ENCODE data around the gene ZEB2.

The ZEB2 gene

DNA sequence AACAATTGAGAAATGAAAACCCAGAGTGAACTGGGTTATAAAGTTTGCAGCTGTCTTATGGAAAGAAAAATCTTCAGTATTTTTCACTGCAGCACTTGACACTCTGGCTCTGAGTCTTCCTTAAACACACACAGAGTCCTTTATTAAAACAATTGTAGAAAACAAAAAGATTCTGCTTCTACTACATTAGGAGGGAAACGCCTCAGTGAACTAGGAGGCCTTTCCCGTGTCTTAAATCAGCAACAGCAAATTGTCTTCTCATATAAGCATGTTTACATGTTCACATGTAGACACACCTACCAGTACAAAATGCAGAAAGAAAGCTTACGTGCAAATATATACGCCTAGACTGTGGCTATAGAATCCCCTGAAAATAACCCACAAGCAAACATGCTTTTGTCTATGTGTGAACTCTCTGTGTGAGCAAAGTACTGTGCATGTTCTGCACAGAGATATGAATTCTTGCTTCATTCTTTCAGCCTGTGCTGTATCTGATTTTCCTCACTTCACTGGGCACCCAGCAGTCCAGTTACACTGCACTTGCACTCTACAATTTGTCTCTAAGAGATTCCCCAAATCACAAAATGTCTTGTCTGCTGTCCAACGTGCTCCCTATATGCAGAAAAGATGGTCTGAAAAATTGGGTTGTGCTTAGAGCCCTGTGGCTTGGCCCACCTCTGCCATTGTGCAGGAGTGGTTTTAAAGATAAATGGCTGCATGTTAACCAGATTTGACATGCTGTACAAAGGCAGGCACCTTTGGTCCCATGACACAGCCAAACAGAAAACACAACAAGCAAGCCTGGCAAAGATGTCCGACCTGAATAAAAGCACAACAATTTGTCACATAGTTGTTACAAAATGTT, 24.5 kb downstream of the ZEB2 start:
- DNase-seq (ENCODE audit: low spot score), result no peak

DNA sequence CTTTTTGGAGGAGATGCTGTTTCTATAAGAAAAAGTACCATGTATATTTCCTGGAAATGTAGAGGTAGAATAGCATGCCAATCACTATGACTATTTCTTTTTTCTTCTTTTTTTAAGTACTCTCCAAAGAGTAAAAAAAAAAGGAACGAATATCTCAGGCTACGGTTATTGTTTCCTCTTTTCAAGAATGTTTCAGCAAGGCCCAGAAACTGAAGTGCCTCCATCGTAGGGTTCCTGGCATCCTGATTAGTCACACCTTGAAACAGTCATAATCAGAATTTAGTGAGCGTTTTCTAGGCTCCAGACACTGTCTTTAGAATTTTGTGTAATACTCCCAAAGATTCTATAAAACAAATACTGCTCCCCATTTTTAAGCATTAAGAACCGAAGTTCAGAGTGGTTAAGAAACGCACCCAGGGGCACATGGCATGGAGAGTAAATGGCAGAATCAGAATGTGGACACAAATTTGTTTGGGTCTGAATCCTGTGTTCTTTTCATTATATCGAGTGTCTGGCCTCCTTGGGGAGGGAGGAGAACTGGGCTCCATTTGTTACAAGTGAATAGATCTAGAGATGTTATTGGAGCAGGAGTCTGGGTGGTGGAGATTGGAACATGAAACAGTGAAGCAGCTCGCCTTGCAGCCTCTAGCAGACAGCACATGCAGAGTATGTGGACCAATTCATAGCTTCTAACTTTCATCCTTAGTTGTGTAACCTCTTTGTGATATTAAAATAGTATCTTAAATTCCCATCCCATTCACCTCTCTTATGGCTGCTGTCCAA, 26.7 kb downstream of the ZEB2 start:
- DNase-seq (ENCODE audit: low spot score), result no peak

DNA sequence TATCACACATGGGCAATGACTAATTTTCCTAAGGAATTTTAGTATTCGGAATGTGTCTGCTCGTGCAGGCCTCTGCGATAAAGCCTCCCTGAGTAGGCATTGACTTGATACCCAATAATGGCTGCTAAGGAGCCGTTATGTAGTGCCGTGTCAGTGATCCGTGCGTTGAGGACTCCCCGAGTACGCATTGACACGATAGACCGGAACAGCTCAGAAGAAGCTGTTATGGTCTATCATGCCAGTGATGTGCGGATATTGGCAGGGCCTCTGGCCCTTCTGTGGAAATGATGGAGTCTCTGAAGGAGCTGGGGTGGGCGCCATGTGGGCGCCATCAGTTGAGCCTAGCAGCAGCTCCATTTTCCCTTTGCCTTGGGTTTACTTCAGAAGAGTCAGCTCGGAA, 29.1 kb downstream of the ZEB2 start:
- no peak for DNase-seq (ENCODE audit: low spot score)

DNA sequence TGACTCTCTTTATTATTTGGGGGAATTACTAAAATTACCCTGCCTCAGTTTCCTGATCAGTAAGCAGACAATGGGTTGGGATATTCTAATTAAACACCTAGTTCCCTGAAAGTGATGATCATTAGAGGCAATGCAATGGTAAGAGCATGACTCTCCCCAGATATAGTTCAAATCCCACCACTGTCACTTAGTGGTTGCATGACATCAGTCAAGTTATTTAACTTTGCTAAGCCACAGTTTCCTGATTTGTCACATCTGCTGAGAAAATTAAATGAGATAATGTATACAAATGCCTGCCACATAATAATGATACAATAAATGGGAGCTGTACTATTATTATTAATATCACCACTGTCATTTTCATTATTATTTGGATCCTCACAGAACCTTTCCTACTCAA, 29.9 kb downstream of the ZEB2 start:
- no peak for DNase-seq (ENCODE audit: low spot score)

DNA sequence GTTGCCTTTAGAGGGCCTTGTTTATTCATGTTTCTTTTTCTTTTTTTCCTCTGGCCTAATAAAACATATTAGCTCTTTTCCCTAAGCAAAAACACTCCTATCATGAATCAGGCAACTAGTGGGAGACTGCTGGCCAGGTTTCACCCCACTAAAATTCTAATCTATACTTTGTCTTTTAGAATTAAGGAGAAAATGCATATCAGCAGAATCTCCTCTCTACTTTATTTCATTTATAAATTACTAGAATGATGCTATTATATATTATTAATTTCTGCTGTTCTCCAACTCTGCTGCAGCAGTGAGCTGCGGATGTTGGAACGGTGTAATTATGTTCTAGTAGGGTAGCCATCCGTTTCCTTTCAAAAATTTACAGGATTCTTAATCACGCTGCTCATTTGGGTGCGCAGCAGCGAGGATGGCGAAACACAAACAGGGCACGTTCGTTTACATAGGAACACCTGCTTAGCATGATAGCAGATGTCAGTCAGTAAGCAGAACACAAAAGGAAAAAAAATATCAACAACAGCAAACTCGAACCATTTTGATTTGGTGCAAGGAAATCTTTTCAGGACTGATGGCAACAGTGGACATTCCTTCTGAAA, 30.5 kb downstream of the ZEB2 start:
- DNase-seq (ENCODE audit: low spot score), result no peak

DNA sequence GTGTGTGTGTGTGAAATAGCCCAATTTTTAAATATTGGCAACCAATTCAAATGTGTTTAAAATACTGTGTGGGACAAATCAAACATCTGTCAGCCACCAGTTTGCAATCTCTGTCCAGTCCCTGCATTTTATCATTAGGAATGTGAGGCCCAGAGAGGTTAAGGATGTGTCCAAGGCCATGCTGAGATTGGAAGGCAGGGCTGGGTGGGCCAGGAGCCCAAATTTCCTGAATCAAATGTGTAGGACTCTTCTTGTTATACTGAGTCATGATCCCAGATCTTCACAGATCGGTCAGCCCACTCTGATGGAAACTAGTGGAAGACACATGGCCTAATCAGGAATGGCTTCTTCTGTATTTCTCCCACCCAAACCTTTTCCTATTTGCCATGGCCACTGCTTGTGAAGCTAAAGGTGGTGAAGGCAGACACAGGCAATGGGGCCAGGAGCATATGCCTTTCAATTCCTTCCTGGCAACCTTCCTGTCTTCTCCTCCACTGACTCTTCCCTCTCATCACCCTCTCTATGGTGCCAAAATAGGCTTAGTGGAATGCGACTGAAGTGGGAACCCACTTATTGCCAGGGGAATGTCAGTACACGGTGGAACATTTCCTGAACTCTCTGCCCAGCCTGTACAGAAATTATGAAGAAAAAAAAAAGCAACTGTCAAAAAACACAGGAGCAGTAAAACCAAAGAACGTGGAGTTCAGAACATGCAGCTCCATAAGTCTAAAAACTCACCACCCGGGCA, 35.5 kb downstream of the ZEB2 start:
- DNase-seq (ENCODE audit: low spot score), result no peak

DNA sequence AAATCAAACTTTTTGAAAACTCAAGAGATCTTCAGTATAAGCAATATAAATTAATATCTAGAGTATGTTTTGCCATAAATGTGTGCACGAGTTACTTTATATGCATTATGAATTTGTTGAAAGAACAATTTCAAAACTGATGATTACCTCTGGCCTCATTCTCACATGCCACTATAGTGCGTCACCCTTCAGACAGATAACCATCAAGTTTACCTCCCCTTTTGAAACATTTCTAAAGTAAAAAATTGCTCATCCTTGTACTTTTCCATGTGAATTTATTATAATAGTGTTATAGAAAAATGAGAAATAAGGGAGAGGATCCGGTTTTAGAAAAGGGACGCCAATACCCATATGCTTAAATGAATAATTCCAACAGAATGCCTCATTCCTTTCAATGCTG, 38.3 kb downstream of the ZEB2 start:
- no peak for DNase-seq (ENCODE audit: low spot score)

DNA sequence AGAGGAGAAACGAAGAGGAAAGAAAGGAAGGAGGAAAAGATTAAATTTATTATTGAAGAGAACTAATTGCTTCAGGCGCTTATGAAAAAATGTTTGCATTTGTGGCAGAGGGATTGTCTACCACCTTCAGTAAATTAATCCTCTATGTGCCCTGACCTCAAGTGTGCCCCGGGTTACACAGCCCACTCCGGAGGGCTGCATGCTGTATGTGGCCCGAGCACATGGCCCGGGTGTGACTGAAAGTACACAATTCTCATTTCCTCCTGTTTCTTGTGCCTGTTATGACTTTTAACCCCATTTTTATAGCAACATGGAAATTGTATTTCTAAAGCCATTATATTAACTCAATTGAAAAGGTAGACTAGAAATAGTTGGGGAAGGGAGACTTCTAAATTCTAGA, 38.8 kb downstream of the ZEB2 start:
- no peak for DNase-seq (ENCODE audit: low spot score)

DNA sequence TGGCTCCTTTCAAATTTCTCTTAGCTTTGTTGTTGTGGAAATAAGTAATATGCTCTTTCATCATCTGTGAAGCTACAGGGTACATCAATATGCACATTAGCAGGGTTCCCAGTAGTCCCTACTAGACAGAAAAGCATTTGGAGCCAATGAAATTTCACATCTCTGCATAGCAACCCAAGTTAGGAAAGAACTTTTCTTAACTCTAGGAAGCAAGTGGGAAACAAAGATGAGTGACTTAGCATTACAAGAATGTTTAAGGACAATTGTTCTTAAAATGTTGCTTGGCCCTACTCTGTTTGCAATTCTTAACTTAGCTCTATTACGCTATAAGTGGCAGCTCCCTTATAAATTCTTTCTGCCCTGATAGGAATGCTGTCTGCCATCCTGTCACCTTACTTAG, 39.6 kb downstream of the ZEB2 start:
- peak; percentile 11 for DNase-seq (ENCODE audit: low spot score)

DNA sequence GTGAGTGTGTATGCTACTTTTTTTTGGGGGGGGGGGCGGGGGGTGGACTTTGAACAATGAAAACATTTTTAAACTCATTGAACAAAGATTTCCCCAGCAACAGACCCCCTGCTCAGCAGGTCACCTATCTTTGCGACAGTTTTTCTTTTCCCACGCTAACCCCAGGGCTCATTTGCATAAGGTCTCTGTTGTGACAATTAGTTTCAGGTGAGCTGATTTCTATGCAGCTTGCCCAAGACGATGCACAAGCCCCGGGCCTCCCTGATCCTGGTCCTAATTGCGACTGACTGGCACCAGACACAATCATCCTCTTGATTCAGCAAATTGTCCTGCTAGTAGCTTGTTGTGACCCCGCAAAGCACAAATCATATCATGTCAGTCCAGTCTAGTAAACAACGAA, 40.3 kb downstream of the ZEB2 start:
- no peak for DNase-seq (ENCODE audit: low spot score)

DNA sequence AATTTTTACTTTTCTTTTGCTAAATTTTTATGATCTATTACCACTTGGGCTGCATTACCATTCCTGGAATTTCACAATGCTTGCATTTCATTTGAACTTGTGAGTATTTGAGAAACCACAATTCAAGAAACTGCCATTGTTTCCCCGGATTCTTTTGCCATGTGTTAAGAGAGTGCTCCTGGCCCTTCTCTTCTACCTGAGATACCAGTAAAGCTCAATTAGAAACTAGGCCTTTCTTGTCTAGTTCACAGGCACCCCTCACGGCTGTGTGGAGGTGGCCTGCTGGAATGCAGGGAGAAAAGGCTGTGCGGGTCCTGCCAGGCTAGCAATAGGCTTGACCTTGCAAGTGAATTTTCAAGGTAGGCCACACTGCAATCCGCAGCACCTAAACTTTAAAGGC, 40.8 kb downstream of the ZEB2 start:
- DNase-seq (ENCODE audit: low spot score), result no peak

DNA sequence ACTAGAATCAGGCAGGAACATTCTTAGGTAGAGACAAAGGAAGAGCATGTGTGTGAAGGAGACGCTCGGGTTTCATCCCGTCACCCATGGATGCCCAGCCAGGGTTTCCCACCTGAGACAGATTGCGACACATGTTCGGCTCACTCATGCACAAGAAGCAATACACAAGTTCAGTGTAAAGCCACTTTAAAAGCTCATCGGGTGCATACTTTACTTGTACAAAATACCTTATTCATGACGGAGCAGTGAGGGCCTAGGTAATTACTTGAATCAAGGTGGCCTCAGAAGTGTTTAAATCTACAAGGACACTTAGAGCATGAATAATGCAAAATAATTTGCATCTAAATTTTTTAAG, 42.0 kb downstream of the ZEB2 start:
- DNase-seq (ENCODE audit: low spot score), result no peak

DNA sequence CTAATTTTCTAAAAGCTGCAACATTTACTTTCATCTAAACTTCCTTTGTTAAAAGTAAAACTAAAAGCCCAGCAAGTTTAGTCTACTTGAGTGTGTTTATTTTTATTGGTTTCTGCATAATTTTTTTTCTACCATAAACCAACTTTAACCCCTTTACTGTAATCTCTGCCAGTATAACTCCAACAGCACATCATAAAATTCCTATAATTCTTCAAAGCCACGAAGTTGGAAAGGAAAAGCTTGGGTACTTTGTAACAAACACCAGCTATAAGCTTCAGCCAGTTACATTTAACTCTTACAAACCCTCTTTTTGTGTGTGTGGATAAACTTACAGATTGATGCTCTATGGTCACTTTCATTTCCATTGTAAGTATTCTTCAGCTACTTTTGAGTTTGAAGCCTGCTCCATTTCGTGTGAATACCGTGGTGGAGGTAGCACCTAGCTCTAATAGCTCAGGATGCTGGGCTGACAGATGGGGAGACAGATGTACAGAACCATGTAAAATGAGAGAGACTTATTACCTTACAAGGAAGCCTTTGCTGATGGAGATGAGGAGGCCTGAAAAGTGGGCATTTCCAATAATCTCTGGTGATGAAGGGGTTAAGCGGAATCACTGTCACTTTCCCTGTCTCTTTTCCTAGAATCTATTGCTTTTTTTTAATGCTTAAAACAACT, 42.5 kb downstream of the ZEB2 start:
- DNase-seq (ENCODE audit: low spot score), result no peak

DNA sequence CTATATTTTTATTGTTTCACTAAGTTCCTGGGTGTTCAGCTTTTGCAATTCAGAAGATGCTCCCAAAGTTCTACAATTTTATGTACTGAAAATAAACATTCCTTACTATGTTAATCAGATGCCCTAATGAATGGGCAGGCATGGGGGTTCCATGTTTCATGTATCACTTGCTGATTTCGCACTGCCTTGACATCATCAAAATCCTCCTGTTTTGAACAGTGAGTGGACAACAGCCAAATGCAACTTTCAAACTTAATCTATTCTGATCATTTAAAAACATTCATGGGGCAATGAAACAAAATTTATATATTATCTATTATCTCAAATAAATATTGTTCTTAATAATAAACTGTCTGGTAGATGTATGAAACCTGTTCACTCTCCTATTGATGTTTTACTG, 43.2 kb downstream of the ZEB2 start:
- no peak for DNase-seq (ENCODE audit: low spot score)

DNA sequence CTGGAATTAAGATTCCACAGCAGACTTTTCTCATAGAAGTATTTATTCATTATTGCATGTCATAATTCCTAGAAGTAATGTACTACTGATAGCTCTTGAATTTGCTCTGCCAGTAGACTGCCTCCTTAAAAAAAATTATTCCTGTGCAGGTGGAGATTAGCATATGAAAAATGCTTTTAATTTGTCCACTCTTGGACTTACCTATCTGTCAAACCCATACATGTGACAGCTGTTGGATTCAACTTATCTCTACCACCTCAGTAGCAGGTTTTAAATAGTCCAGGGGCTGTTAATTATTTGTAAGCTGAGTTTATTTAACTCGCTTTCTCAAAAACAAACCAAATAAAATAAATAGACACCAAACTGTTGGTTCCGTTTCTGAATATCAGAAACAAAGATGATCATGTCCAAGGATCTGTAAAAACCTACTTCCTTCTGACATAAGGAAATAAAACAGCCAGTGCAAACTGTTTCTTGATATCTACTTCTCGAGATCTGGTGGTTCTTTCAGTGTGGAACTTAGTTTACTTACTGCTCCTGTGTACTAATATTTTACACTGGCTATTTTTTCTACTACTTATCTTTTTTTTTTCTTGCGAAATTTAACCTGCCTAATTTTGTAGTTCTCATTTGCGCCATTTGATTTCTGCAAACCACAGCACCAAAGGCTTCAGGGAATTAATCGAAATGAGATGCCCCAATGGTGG, 44.2 kb downstream of the ZEB2 start:
- no peak for DNase-seq (ENCODE audit: low spot score)

DNA sequence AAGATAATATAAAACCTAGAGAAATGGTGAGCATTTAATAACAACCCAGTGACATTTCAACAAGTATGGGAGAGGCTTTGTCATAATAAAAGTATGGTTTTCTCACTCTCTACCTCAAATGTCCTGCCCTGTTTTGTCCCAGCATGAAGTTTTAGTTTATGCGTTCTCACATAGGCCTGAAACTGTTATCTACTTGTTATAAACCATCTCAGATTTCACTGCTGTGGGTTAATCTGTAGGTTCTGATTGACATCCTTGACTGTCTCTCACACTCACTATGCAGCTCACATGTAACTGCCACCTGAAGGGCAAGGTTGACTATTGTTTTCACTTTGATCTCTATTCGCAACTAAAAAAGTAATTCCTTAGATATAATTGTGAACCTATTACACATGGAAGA, 44.9 kb downstream of the ZEB2 start:
- no peak for DNase-seq (ENCODE audit: low spot score)

DNA sequence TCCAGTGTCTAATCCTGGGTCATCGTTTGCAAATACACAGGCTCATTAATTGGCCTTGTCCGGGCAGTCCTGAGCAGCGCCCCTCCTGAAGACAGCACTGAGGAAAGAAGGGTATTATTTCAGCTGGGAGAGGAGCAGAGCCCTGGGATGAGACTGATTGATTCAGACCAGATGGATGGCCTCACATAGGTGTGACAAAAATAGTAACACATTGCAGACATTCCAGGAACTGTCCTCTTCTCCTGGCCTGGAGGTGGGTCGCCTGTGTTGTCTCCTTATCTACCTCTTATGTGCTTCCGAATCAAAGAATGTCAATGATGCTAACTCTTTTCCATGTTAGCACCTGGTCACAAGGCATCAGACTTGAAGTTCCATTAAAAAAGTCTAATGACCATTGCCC, 45.9 kb downstream of the ZEB2 start:
- no peak for DNase-seq (ENCODE audit: low spot score)

DNA sequence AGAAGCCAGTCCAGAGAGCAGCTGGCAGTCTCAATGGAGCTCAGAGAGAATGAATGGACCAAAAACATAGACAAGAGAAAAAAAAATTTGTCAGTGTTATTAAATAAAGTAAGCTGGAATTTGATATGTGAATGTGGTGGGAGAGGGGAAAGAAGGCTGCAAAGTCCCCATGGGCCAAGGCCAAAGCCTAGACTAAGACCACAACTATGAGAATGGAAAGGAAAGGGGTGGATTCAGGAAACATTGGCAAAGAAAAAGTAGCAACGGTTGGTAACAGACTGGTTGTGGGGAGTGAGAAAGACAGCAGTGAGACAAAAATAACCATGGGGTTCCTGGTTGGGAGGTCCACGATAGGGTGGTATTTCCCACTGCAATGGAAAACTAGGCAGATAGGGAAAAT, 47.0 kb downstream of the ZEB2 start:
- no peak for DNase-seq (ENCODE audit: low spot score)

DNA sequence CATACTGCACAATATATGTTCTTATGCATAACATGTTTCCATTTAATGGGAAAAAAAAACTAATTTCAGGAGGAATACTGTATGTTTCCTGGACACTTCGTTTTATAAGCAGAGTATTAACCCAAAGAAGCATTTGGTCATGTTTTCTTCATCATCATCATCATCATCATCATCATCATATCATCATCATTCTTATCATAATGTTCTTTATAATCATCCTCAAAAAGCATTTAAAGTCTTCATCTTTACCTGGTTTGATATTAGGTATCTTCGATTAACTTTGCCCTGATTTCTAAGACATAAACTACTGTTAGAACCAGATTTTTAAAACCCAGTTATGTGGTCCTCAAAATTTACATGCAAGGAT, 47.9 kb downstream of the ZEB2 start:
- no peak for DNase-seq (ENCODE audit: low spot score)

DNA sequence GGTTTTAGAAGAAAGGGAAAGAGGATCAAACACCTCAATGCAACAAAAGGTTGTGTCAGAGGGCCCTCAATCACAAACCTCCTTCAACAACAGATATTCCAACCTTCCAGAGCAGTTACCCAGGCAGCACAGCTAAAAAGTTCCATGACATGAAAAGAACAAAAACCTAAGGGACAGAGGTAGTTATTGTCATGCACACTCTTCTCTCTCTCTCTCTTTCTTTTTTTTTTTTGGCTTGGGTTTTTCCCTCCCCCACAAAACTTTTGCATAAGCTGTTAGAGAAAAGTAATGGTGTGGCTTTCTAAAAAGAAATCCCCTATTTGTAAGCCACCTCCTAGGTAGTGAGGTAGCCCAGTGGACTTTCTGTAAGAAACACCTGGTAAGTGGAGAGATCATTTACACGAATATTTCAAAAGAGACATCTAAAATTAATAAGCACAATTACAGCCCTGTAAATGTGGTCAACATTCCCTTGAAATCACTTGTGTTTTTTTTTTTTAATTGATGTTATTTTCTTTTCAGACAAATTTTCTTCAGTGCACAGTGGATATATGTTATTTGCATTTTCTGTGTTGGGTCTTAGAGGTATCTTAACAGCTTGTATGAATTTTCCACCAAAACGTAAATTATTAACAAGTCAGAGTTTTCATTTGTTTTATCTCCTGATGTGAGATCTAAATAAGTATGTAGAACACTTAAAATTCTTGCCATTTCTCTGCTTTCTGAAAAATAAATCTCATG, 48.4 kb downstream of the ZEB2 start:
- DNase-seq (ENCODE audit: low spot score), result no peak

DNA sequence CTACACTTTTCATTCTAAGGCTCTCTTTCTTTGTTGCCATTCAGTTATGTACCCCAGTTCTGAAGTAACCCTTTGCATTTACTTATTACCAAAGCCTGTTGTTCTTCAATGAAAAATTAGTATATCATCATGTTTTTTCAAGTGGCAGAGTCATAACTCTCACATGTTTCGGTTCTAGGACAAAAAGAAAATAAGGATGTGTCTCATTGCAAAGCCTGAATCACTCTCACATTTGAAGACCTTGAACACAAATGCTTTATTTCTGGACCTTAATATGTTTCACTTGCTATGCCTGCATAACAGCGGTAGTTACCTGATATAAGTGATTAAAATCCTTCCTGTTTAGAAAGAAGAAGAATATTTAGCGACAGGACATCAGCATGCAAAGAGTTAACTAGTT, 49.1 kb downstream of the ZEB2 start:
- DNase-seq (ENCODE audit: low spot score), result no peak
